Astrocyte (in vitro differentiated cells and primary cell): ENCODE results near the gene WIPI1. TPM values are rescaled to one million over a fixed set of nuclear protein-coding genes. Genes with fewer than 3 reads are reported as not detected.

Source experiments
- DNase-seq: peaks from one replicate; pipeline ENCODE4 v3.0.0-alpha.2; 2010; ENCODE audit warnings: low read depth
- FAIRE-seq: peaks from 2 replicates; lab custom pipeline; 2011; peaks lifted over from hg19 to GRCh38; lab: Jason Lieb, UNC
- H2AFZ ChIP-seq: 2 replicates; pipeline ENCODE4 v1.6.0; 2012; ENCODE audit warnings: low read depth, low read length, inconsistent platforms
- H3K27ac ChIP-seq: 2 replicates; pipeline ENCODE4 v1.5.1; 2011; ENCODE audit warnings: low read depth, low read length, inconsistent platforms
- H3K27me3 ChIP-seq: 2 replicates; pipeline ENCODE4 v1.6.0; 2011; ENCODE audit warnings: low read length, inconsistent platforms; ENCODE audit not compliant: insufficient read depth
- H3K36me3 ChIP-seq: 2 replicates; pipeline ENCODE4 v1.5.1; 2011; ENCODE audit warnings: low read length, inconsistent platforms; ENCODE audit not compliant: insufficient read depth
- H3K4me1 ChIP-seq: 2 replicates; pipeline ENCODE4 v1.5.1; 2011; ENCODE audit warnings: low read length, inconsistent platforms; ENCODE audit not compliant: insufficient read depth
- H3K4me2 ChIP-seq: 2 replicates; pipeline ENCODE4 v1.6.0; 2012; ENCODE audit warnings: low read length, inconsistent platforms
- H3K4me3 ChIP-seq: 2 replicates; pipeline ENCODE4 v1.5.1; 2011; ENCODE audit warnings: low read depth, mild to moderate bottlenecking, low read length, inconsistent platforms; ENCODE audit not compliant: insufficient read depth
- H3K79me2 ChIP-seq: 2 replicates; pipeline ENCODE4 v1.6.0; 2012; ENCODE audit warnings: mild to moderate bottlenecking, low read length, inconsistent platforms; ENCODE audit not compliant: insufficient read depth
- H3K9ac ChIP-seq: 2 replicates; pipeline ENCODE4 v1.6.0; 2012; ENCODE audit warnings: mild to moderate bottlenecking, low read length, inconsistent platforms
- H3K9me3 ChIP-seq: 2 replicates; pipeline ENCODE4 v1.5.1; 2012; ENCODE audit warnings: low read depth, mild to moderate bottlenecking, low read length, inconsistent platforms; ENCODE audit not compliant: insufficient read depth
- H4K20me1 ChIP-seq: 2 replicates; pipeline ENCODE4 v1.6.0; 2012; ENCODE audit warnings: low read length, inconsistent platforms; ENCODE audit not compliant: insufficient read depth
- H3K27ac Mint-ChIP-seq: one replicate; pipeline ENCODE4 v1.8.0; 2021; ENCODE audit warnings: mild to moderate bottlenecking, mixed read lengths; ENCODE audit not compliant: unreplicated experiment
- H3K27me3 Mint-ChIP-seq: one replicate; pipeline ENCODE4 v1.8.0; 2021; ENCODE audit warnings: low read depth, mixed read lengths; ENCODE audit not compliant: unreplicated experiment
- H3K36me3 Mint-ChIP-seq: one replicate; pipeline ENCODE4 v1.8.0; 2021; ENCODE audit warnings: low read depth, mixed read lengths; ENCODE audit not compliant: unreplicated experiment
- H3K4me1 Mint-ChIP-seq: one replicate; pipeline ENCODE4 v1.8.0; 2021; ENCODE audit warnings: low read depth, mixed read lengths; ENCODE audit not compliant: unreplicated experiment
- H3K4me3 Mint-ChIP-seq: one replicate; pipeline ENCODE4 v1.8.0; 2021; ENCODE audit warnings: mild to moderate bottlenecking, moderate library complexity, mixed read lengths; ENCODE audit not compliant: unreplicated experiment
- H3K9me3 Mint-ChIP-seq: one replicate; pipeline ENCODE4 v1.8.0; 2021; ENCODE audit warnings: mild to moderate bottlenecking, mixed read lengths; ENCODE audit not compliant: unreplicated experiment
- EZH2 ChIP-seq: IDR thresholded peaks from 2 replicates; pipeline ENCODE4 v1.6.1; 2012; ENCODE audit warnings: mild to moderate bottlenecking, low read length, inconsistent platforms; ENCODE audit not compliant: insufficient read depth
- total RNA-seq: library from RNA; stranded (reverse); gene quantifications from 2 replicates; pipeline ENCODE4 v1.2.1, GENCODE V29; 2021
- TF ChIP-seq, protein P1 (sequence below): IDR thresholded peaks from 2 replicates; pipeline ENCODE4 v1.5.1; 2011; ENCODE audit warnings: low read depth, mild to moderate bottlenecking, inconsistent platforms, low read length, moderate library complexity; ENCODE audit not compliant: insufficient read depth

Gene WIPI1
- total RNA-seq, 1 donor from 2014 or later = 83.5 TPM

DNA sequence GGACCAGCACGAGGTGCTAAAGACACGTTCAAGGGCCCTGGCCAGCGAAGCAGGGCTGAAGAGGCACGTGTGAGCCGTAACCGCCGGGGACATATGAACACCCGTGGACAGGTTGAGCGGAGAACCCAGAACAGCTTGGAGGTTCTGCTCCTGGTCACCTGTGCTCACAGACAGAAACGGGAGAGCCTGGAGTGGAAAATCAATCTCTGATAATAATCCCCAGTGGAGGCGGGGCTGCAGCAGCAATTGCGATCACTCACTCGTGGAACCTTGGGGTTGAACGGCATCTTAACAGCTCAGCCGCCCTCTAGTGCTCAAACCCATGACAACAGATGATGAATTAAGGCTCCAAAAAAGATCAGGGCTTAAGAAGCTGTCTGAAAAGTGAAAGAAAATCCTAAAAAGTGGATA, 25.6 kb downstream of the WIPI1 start:
- H3K27ac ChIP-seq = no peak overlapping the region
- H3K36me3 ChIP-seq = peaks cover 59% of the 10 kb centered on the region
- Mint-ChIP-seq H3K27ac (no peak overlapping the region), H3K4me1 (peaks cover 7% of the 10 kb centered on the region), H3K9me3 (no peaks in the 10 kb centered on the region), H3K4me3 (no peak overlapping the region), H3K27me3 (no peaks in the 10 kb centered on the region), H3K36me3 (peaks cover 37% of the 10 kb centered on the region)
- no peak overlapping the region for H3K4me2 ChIP-seq
- no peak overlapping the region for H3K9ac ChIP-seq
- H3K79me2 ChIP-seq = no peaks in the 10 kb centered on the region
- H4K20me1 ChIP-seq = peaks cover 11% of the 10 kb centered on the region
- H3K4me1 ChIP-seq = peaks cover 5% of the 10 kb centered on the region
- TF ChIP-seq EZH2 = no peak
- TF ChIP-seq, protein P1, sequence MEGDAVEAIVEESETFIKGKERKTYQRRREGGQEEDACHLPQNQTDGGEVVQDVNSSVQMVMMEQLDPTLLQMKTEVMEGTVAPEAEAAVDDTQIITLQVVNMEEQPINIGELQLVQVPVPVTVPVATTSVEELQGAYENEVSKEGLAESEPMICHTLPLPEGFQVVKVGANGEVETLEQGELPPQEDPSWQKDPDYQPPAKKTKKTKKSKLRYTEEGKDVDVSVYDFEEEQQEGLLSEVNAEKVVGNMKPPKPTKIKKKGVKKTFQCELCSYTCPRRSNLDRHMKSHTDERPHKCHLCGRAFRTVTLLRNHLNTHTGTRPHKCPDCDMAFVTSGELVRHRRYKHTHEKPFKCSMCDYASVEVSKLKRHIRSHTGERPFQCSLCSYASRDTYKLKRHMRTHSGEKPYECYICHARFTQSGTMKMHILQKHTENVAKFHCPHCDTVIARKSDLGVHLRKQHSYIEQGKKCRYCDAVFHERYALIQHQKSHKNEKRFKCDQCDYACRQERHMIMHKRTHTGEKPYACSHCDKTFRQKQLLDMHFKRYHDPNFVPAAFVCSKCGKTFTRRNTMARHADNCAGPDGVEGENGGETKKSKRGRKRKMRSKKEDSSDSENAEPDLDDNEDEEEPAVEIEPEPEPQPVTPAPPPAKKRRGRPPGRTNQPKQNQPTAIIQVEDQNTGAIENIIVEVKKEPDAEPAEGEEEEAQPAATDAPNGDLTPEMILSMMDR = peak; percentile 23
- DNase-seq (no peak), FAIRE-seq (no peak)
- H3K9me3 ChIP-seq = no peaks in the 10 kb centered on the region
- no peaks in the 10 kb centered on the region for H3K27me3 ChIP-seq
- no peak overlapping the region for H3K4me3 ChIP-seq
- no peak overlapping the region for H2AFZ ChIP-seq

DNA sequence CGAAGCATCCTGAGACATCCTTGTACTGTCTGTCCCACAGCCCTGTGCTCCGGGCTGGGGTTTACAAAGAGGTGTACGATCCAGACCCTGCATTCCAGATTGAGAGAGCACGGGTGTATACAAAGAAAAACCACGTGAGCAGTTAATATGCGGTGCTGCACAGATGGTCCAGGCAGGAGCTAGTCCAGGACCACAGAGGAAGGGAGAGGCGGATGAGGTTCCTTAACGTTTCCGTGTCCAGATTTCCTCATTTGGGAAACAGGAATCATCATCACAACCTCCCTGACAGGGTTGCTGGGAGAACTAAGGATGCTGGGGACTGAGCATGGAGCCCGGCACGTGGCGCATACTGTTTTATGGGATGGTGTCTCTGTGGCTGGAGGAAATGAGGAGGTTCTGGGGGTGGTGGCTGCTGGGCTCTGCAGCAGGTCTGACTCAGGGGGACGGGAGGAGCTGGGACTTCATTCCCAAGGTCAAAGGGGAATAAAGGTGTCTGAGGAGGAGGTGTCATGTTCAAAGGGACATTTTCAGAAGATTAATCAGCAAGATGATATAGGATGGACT, 26.2 kb downstream of the WIPI1 start:
- peaks cover 59% of the 10 kb centered on the region for H3K36me3 ChIP-seq
- no peak for TF ChIP-seq EZH2
- TF ChIP-seq, protein P1 = no peak
- no peak for FAIRE-seq
- H3K27me3 Mint-ChIP-seq = no peaks in the 10 kb centered on the region
- H3K4me2 ChIP-seq = no peak overlapping the region
- H3K4me3 Mint-ChIP-seq = no peak overlapping the region
- no peak for DNase-seq
- no peak overlapping the region for H3K4me3 ChIP-seq
- no peak overlapping the region for H3K9ac ChIP-seq
- no peaks in the 10 kb centered on the region for H3K79me2 ChIP-seq
- H3K9me3 ChIP-seq = no peaks in the 10 kb centered on the region
- no peaks in the 10 kb centered on the region for H3K9me3 Mint-ChIP-seq
- H3K27ac Mint-ChIP-seq = no peak overlapping the region
- H3K4me1 Mint-ChIP-seq = peaks cover 5% of the 10 kb centered on the region
- no peaks in the 10 kb centered on the region for H3K27me3 ChIP-seq
- H3K4me1 ChIP-seq = peaks cover 3% of the 10 kb centered on the region
- H2AFZ ChIP-seq = no peak overlapping the region
- no peak overlapping the region for H3K27ac ChIP-seq
- H3K36me3 Mint-ChIP-seq = peaks cover 37% of the 10 kb centered on the region
- H4K20me1 ChIP-seq = peaks cover 6% of the 10 kb centered on the region

DNA sequence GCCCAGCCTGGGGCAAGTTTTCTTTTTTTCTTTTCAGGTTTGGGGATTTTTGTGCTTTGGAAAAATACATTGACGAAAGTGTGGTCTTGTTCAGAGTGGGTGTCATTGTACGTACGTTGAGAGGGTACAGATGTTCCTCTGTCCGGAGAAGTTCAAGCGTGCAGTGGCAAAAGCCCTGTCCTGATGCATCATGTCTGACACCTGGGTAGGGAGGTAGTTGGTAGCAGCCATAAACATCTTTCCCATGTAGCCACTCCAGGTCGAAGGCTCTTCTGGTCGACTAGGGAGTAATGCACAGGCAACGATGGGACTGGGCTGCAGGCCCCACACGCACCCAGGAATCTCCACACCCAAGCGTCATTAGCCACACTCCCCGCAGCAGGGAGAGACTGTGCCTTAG, 27.4 kb downstream of the WIPI1 start:
- no peak overlapping the region for H3K27ac Mint-ChIP-seq
- Histone ChIP-seq H3K4me1 (no peaks in the 10 kb centered on the region), H3K27me3 (no peaks in the 10 kb centered on the region), H4K20me1 (peaks cover 6% of the 10 kb centered on the region), H3K27ac (no peak overlapping the region), H3K9ac (no peak overlapping the region), H3K4me3 (no peak overlapping the region), H3K9me3 (no peaks in the 10 kb centered on the region), H3K36me3 (peaks cover 59% of the 10 kb centered on the region), H3K79me2 (no peaks in the 10 kb centered on the region), H2AFZ (no peak overlapping the region), H3K4me2 (no peak overlapping the region)
- TF ChIP-seq, protein P1 = no peak
- TF ChIP-seq EZH2 = no peak
- H3K4me1 Mint-ChIP-seq = no peaks in the 10 kb centered on the region
- peaks cover 33% of the 10 kb centered on the region for H3K36me3 Mint-ChIP-seq
- DNase-seq (no peak), FAIRE-seq (no peak)
- no peak overlapping the region for H3K4me3 Mint-ChIP-seq
- no peaks in the 10 kb centered on the region for H3K9me3 Mint-ChIP-seq
- no peaks in the 10 kb centered on the region for H3K27me3 Mint-ChIP-seq
